ENCODE data around the gene FAM234B. TPM values are rescaled to one million over a fixed set of nuclear protein-coding genes. Genes with fewer than 3 reads are reported as not detected.
"Not testable (repeated sequence)": the region's sequence is repeated elsewhere in the genome, so short reads cannot be mapped to it uniquely, and the experiment has no call there.

Gene FAM234B
- total and polyA plus RNA-seq, 2 donors (not counting 1 experiment from before 2014, with no cell fraction given) = 2.6 to 8.2 TPM

- Mint-ChIP-seq H3K9me3 (ENCODE audit: insufficient read depth) (peaks cover 3% of the 10 kb centered on the region), H3K27me3 (no peaks in the 10 kb centered on the region), H3K27ac (no peak overlapping the region), H3K4me1 (peaks cover 6% of the 10 kb centered on the region), H3K4me3 (no peak overlapping the region)
- ChIA-PET CTCF (interaction anchor here (1.1 kb wide), 1 partner anchor 162 kb away, joined by 4 read pairs; no protein-coding TSS in a partner anchor), POLR2A (no interaction called here)
- Histone ChIP-seq H4K20me1 (ENCODE audit: control insufficient read depth, insufficient read depth, low read length, poor library complexity, severe bottlenecking) (no peaks in the 10 kb centered on the region), H3K4me2 (replicated peaks; ENCODE audit: low read depth, low read length, poor library complexity, severe bottlenecking) (no peak overlapping the region), H3K4me1 (ENCODE audit: control insufficient read depth in 2 of 2, insufficient read depth in 2 of 2, low read length in 2 of 2) (peaks cover 3 to 6% of the 10 kb centered on the region in 2 donors), H3K36me3 (replicated peaks in 1 of 2; ENCODE audit: control extremely low read depth in 1 of 2, control insufficient read depth in 1 of 2, extremely low read depth in 1 of 2, insufficient read depth in 2 of 2, low read length in 1 of 2) (no peaks in the 10 kb centered on the region), H3K4me3 (ENCODE audit: control extremely low read depth in 1 of 5, extremely low read depth in 1 of 5, insufficient read depth in 1 of 5, low read depth in 2 of 5, low read length in 4 of 5) (no peak overlapping the region), H3K9me3 (ENCODE audit: control extremely low read depth in 1 of 3, control insufficient read depth in 2 of 3, insufficient read depth in 1 of 3, low read length in 2 of 3) (peaks cover 0 to 5% (median 0%) of the 10 kb centered on the region in 3 donors), H3K27me3 (replicated peaks in 1 of 4; ENCODE audit: control extremely low read depth in 1 of 4, control insufficient read depth in 3 of 4, insufficient read depth in 4 of 4, low read length in 3 of 4) (no peaks in the 10 kb centered on the region), H3K79me2 (ENCODE audit: control insufficient read depth, insufficient read depth, low read length) (peaks cover 2% of the 10 kb centered on the region), H2AFZ (ENCODE audit: insufficient read depth, low read depth, low read length, poor library complexity, severe bottlenecking) (no peak overlapping the region), H3K27ac (ENCODE audit: low read length in 2 of 2) (no peak overlapping the region), H3K9ac (ENCODE audit: low read length) (no peak overlapping the region)
- intact Hi-C loops (cut with micrococcal nuclease) = no loop called here
- 100% methylated on average over 2 of the region's 3 CpGs for WGBS (ENCODE audit: insufficient coverage)
- no peak for TF ChIP-seq CTCF (IDR thresholded peaks at IDR 0.05)
- TF ChIP-seq EZH2 (IDR thresholded peaks at IDR 0.05; ENCODE audit: borderline replicate concordance, insufficient read depth, low read depth, low read length, poor library complexity, severe bottlenecking) = no peak
- DNase-seq = no peak
- no peak for ATAC-seq (ENCODE audit: low read depth)
Measured at GRCh38 chr12:13049816-13050215, 5.6 kb downstream of the FAM234B start.

- no peaks in the 10 kb centered on the region for H3K79me2 ChIP-seq (ENCODE audit: control insufficient read depth, insufficient read depth, low read length)
- POLR2A ChIA-PET = no interaction called here
- H3K27me3 ChIP-seq (replicated peaks in 1 of 4; ENCODE audit: control extremely low read depth in 1 of 4, control insufficient read depth in 3 of 4, insufficient read depth in 4 of 4, low read length in 3 of 4) = no peaks in the 10 kb centered on the region
- CTCF ChIA-PET = interaction anchor here (1.8 kb wide), 1 partner anchor 24 kb away, joined by 4 read pairs; no protein-coding TSS in a partner anchor
- Mint-ChIP-seq H3K27ac (no peak overlapping the region), H3K9me3 (ENCODE audit: insufficient read depth) (peaks cover 3% of the 10 kb centered on the region), H3K4me3 (no peak overlapping the region), H3K27me3 (no peaks in the 10 kb centered on the region), H3K4me1 (no peaks in the 10 kb centered on the region)
- H3K9ac ChIP-seq (ENCODE audit: low read length) = no peak overlapping the region
- H4K20me1 ChIP-seq (ENCODE audit: control insufficient read depth, insufficient read depth, low read length, poor library complexity, severe bottlenecking) = no peaks in the 10 kb centered on the region
- no CpG with 5 or more reads among the region's 2 CpGs for WGBS (ENCODE audit: insufficient coverage)
- no peak overlapping the region for H3K4me3 ChIP-seq (ENCODE audit: control extremely low read depth in 1 of 5, extremely low read depth in 1 of 5, insufficient read depth in 1 of 5, low read depth in 2 of 5, low read length in 4 of 5)
- H3K9me3 ChIP-seq (ENCODE audit: control extremely low read depth in 1 of 3, control insufficient read depth in 2 of 3, insufficient read depth in 1 of 3, low read length in 2 of 3) = peaks cover 0 to 5% (median 0%) of the 10 kb centered on the region in 3 donors
- H2AFZ ChIP-seq (ENCODE audit: insufficient read depth, low read depth, low read length, poor library complexity, severe bottlenecking) = no peak overlapping the region
- DNase-seq (no peak), ATAC-seq (ENCODE audit: low read depth) (no peak)
- no peaks in the 10 kb centered on the region for H3K4me1 ChIP-seq (ENCODE audit: control insufficient read depth in 2 of 2, insufficient read depth in 2 of 2, low read length in 2 of 2)
- peaks cover 0 to 4% of the 10 kb centered on the region in 2 experiments for H3K36me3 ChIP-seq (replicated peaks in 1 of 2; ENCODE audit: control extremely low read depth in 1 of 2, control insufficient read depth in 1 of 2, extremely low read depth in 1 of 2, insufficient read depth in 2 of 2, low read length in 1 of 2)
- TF ChIP-seq EZH2 (IDR thresholded peaks at IDR 0.05; ENCODE audit: borderline replicate concordance, insufficient read depth, low read depth, low read length, poor library complexity, severe bottlenecking) (no peak), CTCF (IDR thresholded peaks at IDR 0.05) (no peak)
- H3K27ac ChIP-seq (ENCODE audit: low read length in 2 of 2) = no peak overlapping the region
- H3K4me2 ChIP-seq (replicated peaks; ENCODE audit: low read depth, low read length, poor library complexity, severe bottlenecking) = no peak overlapping the region
- intact Hi-C loops (cut with micrococcal nuclease) = no loop called here
Measured at GRCh38 chr12:13052421-13052820, 8.2 kb downstream of the FAM234B start.

- ATAC-seq (ENCODE audit: low read depth); H3K9me3 Mint-ChIP-seq (ENCODE audit: insufficient read depth); H3K27ac Mint-ChIP-seq; intact Hi-C loops (cut with micrococcal nuclease); H3K27me3 ChIP-seq (replicated peaks in 1 of 4; ENCODE audit: control extremely low read depth in 1 of 4, control insufficient read depth in 3 of 4, insufficient read depth in 4 of 4, low read length in 3 of 4); H3K4me2 ChIP-seq (replicated peaks; ENCODE audit: low read depth, low read length, poor library complexity, severe bottlenecking); H3K4me1 ChIP-seq (ENCODE audit: control insufficient read depth in 2 of 2, insufficient read depth in 2 of 2, low read length in 2 of 2); H3K27ac ChIP-seq (ENCODE audit: low read length in 2 of 2); H3K36me3 ChIP-seq (replicated peaks in 1 of 2; ENCODE audit: control extremely low read depth in 1 of 2, control insufficient read depth in 1 of 2, extremely low read depth in 1 of 2, insufficient read depth in 2 of 2, low read length in 1 of 2); H3K4me3 ChIP-seq (ENCODE audit: control extremely low read depth in 1 of 5, extremely low read depth in 1 of 5, insufficient read depth in 1 of 5, low read depth in 2 of 5, low read length in 4 of 5); DNase-seq; H3K9ac ChIP-seq (ENCODE audit: low read length); H2AFZ ChIP-seq (ENCODE audit: insufficient read depth, low read depth, low read length, poor library complexity, severe bottlenecking); H3K4me1 Mint-ChIP-seq; H3K9me3 ChIP-seq (ENCODE audit: control extremely low read depth in 1 of 3, control insufficient read depth in 2 of 3, insufficient read depth in 1 of 3, low read length in 2 of 3); H3K27me3 Mint-ChIP-seq; H3K79me2 ChIP-seq (ENCODE audit: control insufficient read depth, insufficient read depth, low read length); H3K4me3 Mint-ChIP-seq; H4K20me1 ChIP-seq (ENCODE audit: control insufficient read depth, insufficient read depth, low read length, poor library complexity, severe bottlenecking); POLR2A ChIA-PET; CTCF ChIA-PET: not testable (repeated sequence)
- 100% methylated on average over 3 of the region's 6 CpGs for WGBS (ENCODE audit: insufficient coverage)
Measured at GRCh38 chr12:13053617-13054016, 9.4 kb downstream of the FAM234B start.
